GM18508 (cell line): ENCODE measurements around the gene PCSK6.

Source experiments
- ATAC-seq: cut with Tn5 transposase; IDR thresholded peaks from one replicate; pipeline ENCODE4 v1.9.1; 2021; ENCODE audit warnings: moderate number of reproducible peaks; ENCODE audit not compliant: insufficient read depth, unreplicated experiment

PCSK6 gene

GRCh38 chr15:101451266-101451799 is 38.2 kb downstream of the PCSK6 start:
- no peak for ATAC-seq

- ATAC-seq, result no peak
These were observed 38.9 kb downstream of the PCSK6 start for GRCh38 chr15:101450403-101451265.

GRCh38 chr15:101449471-101450402 is 39.8 kb downstream of the PCSK6 start:
- no peak for ATAC-seq

- no peak for ATAC-seq
These were observed 41.2 kb downstream of the PCSK6 start for GRCh38 chr15:101448336-101448735.

GRCh38 chr15:101447561-101448071 is 41.9 kb downstream of the PCSK6 start:
- no peak for ATAC-seq

- no peak for ATAC-seq
These were observed 42.4 kb downstream of the PCSK6 start for GRCh38 chr15:101447168-101447533.

- ATAC-seq, result no peak
These were observed 42.9 kb downstream of the PCSK6 start for GRCh38 chr15:101446518-101447167.

GRCh38 chr15:101445562-101446517 is 43.7 kb downstream of the PCSK6 start:
- ATAC-seq, result no peak

GRCh38 chr15:101444807-101445508 is 44.5 kb downstream of the PCSK6 start:
- no peak for ATAC-seq

GRCh38 chr15:101444015-101444414 is 45.5 kb downstream of the PCSK6 start:
- ATAC-seq, result no peak

GRCh38 chr15:101442272-101442671 is 47.2 kb downstream of the PCSK6 start:
- no peak for ATAC-seq

- ATAC-seq, result no peak
These were observed 47.8 kb downstream of the PCSK6 start for GRCh38 chr15:101441696-101442095.

GRCh38 chr15:101440846-101441590 is 48.5 kb downstream of the PCSK6 start:
- ATAC-seq, result no peak

GRCh38 chr15:101439920-101440319 is 49.6 kb downstream of the PCSK6 start:
- ATAC-seq, result no peak

- no peak for ATAC-seq
These were observed 50.1 kb downstream of the PCSK6 start for GRCh38 chr15:101439285-101439919.

GRCh38 chr15:101438482-101439284 is 50.8 kb downstream of the PCSK6 start:
- no peak for ATAC-seq
